22Rv1 (cell line): Measurements from ENCODE around the gene FCHO2.

Experiments
- H3K27ac ChIP-seq: fragments of 450-650 bp; 2 replicates; pipeline ENCODE4 v1.5.1; 2017
- ZFX ChIP-seq: fragments of 450-650 bp; IDR thresholded peaks from 2 replicates; pipeline ENCODE4 v1.6.1; 2017; ENCODE audit warnings: antibody characterized with exemption, borderline replicate concordance
- TF ChIP-seq, protein P1 (sequence below): fragments of 450-650 bp; IDR thresholded peaks from 2 replicates; pipeline ENCODE4 v1.5.1; 2017; ENCODE audit warnings: mild to moderate bottlenecking

The FCHO2 gene

DNA sequence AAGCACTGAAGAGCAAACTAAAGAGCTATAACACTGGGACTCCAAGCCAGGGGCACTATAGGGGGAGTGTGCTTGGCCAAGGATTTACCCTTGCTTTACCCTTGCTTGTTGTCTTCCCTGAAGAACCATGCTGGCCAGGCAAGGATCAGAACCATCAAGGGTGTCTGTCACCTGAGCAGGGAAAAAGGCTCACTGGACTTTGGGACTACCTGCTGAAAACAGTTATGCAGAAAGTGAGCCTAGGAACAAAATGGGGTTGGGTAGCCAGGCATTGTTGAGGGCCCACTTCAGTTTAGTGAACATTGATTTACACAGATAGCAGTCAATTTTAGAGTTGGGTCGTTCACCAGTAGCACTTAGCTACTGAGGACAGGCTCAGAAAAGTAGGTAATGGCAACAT lies 156.5 kb downstream of the FCHO2 start:
- no peak for TF ChIP-seq ZFX
- TF ChIP-seq, protein P1, sequence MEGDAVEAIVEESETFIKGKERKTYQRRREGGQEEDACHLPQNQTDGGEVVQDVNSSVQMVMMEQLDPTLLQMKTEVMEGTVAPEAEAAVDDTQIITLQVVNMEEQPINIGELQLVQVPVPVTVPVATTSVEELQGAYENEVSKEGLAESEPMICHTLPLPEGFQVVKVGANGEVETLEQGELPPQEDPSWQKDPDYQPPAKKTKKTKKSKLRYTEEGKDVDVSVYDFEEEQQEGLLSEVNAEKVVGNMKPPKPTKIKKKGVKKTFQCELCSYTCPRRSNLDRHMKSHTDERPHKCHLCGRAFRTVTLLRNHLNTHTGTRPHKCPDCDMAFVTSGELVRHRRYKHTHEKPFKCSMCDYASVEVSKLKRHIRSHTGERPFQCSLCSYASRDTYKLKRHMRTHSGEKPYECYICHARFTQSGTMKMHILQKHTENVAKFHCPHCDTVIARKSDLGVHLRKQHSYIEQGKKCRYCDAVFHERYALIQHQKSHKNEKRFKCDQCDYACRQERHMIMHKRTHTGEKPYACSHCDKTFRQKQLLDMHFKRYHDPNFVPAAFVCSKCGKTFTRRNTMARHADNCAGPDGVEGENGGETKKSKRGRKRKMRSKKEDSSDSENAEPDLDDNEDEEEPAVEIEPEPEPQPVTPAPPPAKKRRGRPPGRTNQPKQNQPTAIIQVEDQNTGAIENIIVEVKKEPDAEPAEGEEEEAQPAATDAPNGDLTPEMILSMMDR = no peak
- no peak overlapping the region for H3K27ac ChIP-seq

DNA sequence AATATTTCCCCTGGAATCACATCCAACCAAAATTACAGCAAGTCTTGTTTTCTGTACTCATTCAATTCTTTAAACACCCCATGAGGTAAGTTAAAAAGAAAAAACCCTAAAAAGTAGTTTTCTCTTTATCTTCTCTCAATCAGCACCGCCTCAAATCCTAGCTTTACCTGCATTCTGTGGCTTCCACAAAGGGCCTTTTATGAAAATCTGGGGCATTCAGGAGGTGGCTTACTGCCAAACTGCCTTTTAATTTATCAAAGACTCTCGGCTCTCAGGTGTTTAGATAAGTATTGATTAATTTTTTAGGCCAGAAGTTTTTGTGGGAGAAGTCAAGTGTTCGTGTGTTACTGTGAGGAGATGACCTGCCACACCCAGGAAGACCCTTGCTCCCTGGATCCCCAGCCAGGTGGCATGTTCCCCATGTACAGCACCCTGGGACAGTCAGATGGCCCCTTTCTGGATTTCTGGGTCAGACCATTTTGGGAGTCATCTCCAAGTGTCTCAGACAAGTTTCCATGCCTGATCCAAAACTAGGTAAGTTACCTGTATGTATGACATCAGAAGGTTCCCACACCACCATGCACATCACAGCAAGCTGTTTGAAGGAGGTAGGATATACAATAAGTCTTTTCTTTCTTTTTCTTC lies 158.3 kb downstream of the FCHO2 start:
- TF ChIP-seq ZFX = no peak
- H3K27ac ChIP-seq = no peak overlapping the region

DNA sequence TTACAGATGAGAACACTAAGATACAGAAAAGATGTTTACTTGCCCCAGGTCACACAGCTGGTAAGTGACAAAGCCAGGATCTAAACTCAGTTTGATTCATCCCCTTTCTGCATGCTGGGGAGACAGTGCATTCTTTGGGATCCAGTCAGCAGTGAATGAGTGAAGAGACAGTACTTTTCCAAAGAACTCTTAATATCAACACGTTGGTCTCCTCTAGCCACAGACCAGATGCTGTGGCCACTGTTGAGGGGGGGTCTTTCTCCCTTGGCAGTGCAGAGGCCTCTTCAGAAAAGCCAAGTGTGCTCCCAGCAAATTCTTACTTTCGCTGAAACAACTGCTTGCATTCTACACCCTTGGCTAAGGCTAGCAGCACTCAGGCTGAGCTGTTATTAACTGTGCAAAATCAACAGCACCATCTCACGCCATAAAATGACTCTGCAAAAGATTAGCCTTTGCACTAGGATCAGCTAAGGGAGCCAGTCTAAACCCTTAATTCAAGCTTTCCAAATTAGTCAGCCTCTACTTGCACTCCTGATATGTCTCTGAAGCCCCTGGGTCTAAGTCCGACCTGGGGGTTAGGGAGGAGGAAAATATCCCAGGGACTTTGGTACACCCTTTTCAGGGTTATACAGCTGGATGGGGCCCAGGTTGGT lies 159.7 kb downstream of the FCHO2 start:
- TF ChIP-seq ZFX = no peak
- TF ChIP-seq, protein P1 = no peak
- H3K27ac ChIP-seq = no peak overlapping the region

DNA sequence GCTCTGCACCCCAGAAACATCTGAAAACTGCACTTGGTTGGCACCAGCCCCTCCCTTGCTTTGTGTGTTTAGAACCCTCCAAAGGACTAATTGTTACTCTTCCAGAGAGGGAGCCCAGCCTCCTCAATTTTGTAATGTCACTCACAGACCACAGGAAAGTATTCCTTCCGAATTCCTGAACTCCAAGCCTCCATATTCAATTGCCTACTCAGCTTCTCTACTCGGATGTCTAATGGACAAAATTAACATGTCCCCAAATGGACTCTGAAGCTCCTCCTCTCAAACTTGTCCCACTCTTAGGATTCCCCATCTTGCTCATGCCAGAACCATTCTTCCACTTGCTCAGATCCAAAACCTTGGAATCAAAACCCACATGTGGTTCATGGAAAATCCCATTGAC lies 160.7 kb downstream of the FCHO2 start:
- TF ChIP-seq, protein P1 = no peak
- no peak for TF ChIP-seq ZFX
- H3K27ac ChIP-seq = no peak overlapping the region

DNA sequence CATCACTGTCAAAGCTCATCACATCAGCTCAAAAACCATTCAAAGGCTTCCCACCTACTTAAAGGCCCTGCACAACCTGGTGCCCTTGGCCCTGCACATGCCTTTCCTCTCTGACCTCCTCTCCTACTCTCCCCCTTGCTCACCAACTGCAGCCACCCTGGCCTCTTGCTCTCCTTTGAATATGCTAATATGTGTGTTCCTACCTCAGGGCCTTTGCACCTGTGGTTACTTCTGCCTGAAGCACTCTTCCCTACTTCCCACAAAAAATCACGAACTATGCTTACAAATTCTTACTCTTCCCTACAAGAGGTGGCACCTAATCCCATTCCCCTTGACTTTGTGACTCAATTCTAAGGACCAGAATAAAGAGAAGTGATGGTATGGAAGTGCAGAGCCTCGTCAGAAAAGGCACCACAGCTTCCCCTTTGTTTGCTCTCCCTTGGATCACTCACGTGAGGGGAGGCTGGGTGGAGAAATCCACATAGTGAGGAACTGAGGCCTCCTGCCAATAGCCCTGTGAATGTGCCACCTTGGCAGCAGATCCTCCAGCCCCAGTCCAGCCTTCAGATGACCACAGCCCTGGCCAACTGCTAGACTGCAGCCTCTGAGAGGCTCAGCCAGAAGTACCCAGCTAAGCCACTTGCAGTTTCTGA lies 161.4 kb downstream of the FCHO2 start:
- no peak overlapping the region for H3K27ac ChIP-seq

DNA sequence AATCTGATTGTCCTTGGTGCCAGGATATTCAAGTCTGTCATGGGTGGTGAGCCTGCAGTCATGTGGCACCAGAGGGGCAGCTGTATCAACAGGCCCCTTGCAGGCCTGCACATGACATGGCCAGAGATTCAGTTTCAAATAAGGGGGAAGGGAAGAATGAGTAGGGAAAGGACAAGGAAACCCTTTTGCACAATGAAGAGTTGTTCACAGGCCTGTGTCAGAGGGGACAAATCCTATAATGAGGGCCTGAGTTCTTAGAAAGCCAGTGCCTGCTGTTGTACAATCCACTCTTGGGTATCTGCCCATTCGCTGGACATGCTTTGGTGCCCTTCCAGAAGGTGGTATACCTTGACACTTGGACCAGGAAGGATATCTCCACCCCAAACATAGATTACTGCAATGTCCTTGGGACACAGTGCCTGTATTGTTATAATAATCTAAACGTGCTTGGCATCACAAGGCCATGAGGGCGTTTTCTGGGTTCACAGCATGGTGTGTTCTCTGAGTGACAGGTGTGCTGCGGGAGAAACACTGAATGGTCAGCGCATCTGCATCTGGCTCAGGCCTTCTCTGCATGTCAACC lies 162.6 kb downstream of the FCHO2 start:
- H3K27ac ChIP-seq = no peak overlapping the region
- no peak for TF ChIP-seq ZFX
- TF ChIP-seq, protein P1 = no peak

More for the DNA sequence above, 161.4 kb downstream of the FCHO2 start:
- TF ChIP-seq, protein P1 = no peak
- no peak for TF ChIP-seq ZFX

DNA sequence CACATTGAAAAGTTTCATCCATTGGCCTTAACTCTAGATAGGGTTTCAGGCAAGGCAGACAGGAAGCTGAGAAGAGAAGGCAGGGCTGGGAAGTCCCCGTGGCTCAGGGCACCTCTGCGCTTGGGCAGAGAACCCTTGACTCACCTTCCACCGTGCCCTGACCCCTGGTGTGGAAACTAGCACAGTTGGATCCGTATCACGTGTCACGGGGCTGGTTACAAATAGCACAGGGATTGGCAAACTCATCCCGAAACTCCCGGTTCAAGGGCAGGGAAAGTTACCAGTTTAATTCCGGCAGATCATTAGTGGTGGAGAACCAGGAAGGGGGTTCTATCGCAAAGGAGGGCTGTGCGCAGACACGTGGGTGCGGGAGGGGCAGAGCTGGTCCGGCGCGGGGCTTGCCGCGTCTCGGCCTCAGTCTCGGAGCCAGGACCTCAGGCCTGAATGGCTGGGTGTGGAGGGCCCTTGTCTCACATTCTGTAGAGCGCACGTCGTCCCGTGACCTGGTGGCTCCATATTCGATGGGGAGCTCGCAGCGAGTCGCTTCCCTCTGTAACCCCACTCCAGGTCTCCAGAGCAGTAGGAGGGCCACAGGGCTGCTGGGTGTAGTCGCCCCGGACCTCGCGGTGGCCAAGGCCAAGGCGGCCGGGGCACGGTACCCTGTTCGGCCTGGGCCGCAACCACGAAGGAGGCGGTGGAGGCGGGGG lies 163.8 kb downstream of the FCHO2 start:
- TF ChIP-seq ZFX = no peak
- TF ChIP-seq, protein P1 = no peak
- H3K27ac ChIP-seq = no peak overlapping the region
